GM23338 (cell line): Measurements from ENCODE around the gene SMOC1.

ENCODE experiments used
- CREB1 ChIP-seq: fragments of 250-450 bp; sonication (Bioruptor Pico); IDR thresholded peaks from 2 replicates; pipeline ENCODE4 v1.5.0; 2020; ENCODE audit warnings: low read depth, mild to moderate bottlenecking, moderate library complexity
- TF ChIP-seq, protein P1 (sequence below), 2 experiments: fragments of 200-600 bp in 1 of 2; sonication (generic) in 1 of 2; conservative IDR thresholded peaks; 2 replicates each; pipeline versions ENCODE4 v1.5.1 to v1.6.1; 2016 to 2017; ENCODE audit warnings: antibody characterized with exemption in 2 of 2, low read depth in 2 of 2, mild to moderate bottlenecking in 2 of 2, moderate library complexity in 1 of 2
- TF ChIP-seq, protein P2 (sequence below): IDR thresholded peaks from one replicate; pipeline ENCODE4 v1.6.1; 2018; ENCODE audit warnings: antibody characterized with exemption; ENCODE audit not compliant: unreplicated experiment

DNA sequence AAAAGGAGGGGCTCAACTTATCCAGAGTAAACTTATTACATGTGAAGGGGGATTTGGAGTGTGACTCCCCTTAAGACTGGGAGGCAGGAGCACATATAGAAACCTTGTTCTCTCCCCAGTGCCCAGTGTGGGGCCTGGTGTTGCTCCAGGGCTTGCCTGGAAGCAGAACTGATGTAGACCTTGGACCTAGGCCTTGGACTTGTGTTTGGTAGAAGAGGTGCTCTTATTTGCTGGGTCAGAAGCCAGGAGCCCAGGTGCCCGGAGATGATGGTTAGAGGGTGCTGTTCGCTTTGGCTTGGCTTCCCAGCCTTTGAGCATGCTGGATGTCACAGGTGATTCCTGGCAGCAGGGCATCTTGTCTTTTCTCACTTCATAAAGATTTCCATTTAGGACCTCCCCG, 110.4 kb downstream of the SMOC1 start:
- TF ChIP-seq, protein P1, sequence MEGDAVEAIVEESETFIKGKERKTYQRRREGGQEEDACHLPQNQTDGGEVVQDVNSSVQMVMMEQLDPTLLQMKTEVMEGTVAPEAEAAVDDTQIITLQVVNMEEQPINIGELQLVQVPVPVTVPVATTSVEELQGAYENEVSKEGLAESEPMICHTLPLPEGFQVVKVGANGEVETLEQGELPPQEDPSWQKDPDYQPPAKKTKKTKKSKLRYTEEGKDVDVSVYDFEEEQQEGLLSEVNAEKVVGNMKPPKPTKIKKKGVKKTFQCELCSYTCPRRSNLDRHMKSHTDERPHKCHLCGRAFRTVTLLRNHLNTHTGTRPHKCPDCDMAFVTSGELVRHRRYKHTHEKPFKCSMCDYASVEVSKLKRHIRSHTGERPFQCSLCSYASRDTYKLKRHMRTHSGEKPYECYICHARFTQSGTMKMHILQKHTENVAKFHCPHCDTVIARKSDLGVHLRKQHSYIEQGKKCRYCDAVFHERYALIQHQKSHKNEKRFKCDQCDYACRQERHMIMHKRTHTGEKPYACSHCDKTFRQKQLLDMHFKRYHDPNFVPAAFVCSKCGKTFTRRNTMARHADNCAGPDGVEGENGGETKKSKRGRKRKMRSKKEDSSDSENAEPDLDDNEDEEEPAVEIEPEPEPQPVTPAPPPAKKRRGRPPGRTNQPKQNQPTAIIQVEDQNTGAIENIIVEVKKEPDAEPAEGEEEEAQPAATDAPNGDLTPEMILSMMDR (conservative IDR thresholded peaks at IDR 0.05; ENCODE audit: low read depth in 2 of 2), result no peak
- TF ChIP-seq, protein P2, sequence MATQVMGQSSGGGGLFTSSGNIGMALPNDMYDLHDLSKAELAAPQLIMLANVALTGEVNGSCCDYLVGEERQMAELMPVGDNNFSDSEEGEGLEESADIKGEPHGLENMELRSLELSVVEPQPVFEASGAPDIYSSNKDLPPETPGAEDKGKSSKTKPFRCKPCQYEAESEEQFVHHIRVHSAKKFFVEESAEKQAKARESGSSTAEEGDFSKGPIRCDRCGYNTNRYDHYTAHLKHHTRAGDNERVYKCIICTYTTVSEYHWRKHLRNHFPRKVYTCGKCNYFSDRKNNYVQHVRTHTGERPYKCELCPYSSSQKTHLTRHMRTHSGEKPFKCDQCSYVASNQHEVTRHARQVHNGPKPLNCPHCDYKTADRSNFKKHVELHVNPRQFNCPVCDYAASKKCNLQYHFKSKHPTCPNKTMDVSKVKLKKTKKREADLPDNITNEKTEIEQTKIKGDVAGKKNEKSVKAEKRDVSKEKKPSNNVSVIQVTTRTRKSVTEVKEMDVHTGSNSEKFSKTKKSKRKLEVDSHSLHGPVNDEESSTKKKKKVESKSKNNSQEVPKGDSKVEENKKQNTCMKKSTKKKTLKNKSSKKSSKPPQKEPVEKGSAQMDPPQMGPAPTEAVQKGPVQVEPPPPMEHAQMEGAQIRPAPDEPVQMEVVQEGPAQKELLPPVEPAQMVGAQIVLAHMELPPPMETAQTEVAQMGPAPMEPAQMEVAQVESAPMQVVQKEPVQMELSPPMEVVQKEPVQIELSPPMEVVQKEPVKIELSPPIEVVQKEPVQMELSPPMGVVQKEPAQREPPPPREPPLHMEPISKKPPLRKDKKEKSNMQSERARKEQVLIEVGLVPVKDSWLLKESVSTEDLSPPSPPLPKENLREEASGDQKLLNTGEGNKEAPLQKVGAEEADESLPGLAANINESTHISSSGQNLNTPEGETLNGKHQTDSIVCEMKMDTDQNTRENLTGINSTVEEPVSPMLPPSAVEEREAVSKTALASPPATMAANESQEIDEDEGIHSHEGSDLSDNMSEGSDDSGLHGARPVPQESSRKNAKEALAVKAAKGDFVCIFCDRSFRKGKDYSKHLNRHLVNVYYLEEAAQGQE, result no peak
- no peak for TF ChIP-seq CREB1 (CRISPR knock-in tag)
